ENCODE data around the gene PIP5K1C. TPM values are rescaled to one million over a fixed set of nuclear protein-coding genes. Genes with fewer than 3 reads are reported as not detected.

The PIP5K1C gene
- polyA plus RNA-seq, 1 donor (not counting 4 experiments of a cell fraction or from before 2014, with no cell fraction given), result 3.6 TPM

GRCh38 chr19:3725121-3725520 lies 24.9 kb upstream of the PIP5K1C start:
- dilution Hi-C loops (cut with MboI; ENCODE audit: extremely low pct_ligation_motif_present, low sequenced_read_pairs), result no loop called here

DNA sequence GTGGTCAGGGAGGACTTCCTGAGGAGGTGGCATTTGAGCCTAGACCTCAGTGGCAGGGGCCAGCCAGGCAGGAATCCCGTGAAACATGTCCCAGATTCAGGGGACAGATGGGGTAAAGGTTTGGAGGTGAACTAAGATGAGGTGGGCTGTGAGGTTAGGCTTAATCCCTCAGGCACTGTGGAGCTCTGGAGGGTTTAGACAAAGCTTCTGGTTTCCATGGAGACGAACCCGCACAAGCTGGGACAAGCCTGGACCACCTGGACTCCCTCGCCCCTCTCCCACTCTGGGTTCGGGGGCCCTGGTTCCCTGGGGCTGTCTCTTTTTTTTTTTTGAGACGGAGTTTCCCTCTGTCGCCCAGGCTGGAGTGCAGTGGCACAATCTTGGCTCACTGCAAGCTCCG lies 23.6 kb upstream of the PIP5K1C start:
- Histone ChIP-seq H3K4me1 (ENCODE audit: control insufficient read depth, extremely low read depth, insufficient read depth, low read length) (no peaks in the 10 kb centered on the region), H3K79me2 (ENCODE audit: control insufficient read depth, insufficient read depth, low read length) (no peaks in the 10 kb centered on the region), H4K20me1 (ENCODE audit: control insufficient read depth, extremely low read depth, insufficient read depth, low read length) (no peaks in the 10 kb centered on the region), H3K9me1 (ENCODE audit: control insufficient read depth, extremely low read depth, insufficient read depth, low read length) (no peaks in the 10 kb centered on the region), H3K27ac (ENCODE audit: control insufficient read depth, insufficient read depth, low read length) (no peak overlapping the region), H3K4me2 (ENCODE audit: control insufficient read depth, extremely low read depth, insufficient read depth, low read depth, low read length) (no peak overlapping the region), H3K9ac (ENCODE audit: control insufficient read depth, extremely low read depth, insufficient read depth, low read length) (no peak overlapping the region), H2AFZ (ENCODE audit: control insufficient read depth, low read length) (no peak overlapping the region), H3K27me3 (ENCODE audit: control insufficient read depth, extremely low read depth, insufficient read depth, low read length) (peaks cover 41% of the 10 kb centered on the region), H3K4me3 (ENCODE audit: control insufficient read depth in 2 of 3, extremely low read depth in 1 of 3, insufficient read depth in 2 of 3, low read depth in 1 of 3, low read length in 3 of 3) (no peak overlapping the region), H3K36me3 (ENCODE audit: control insufficient read depth in 2 of 2, extremely low read depth in 1 of 2, insufficient read depth in 2 of 2, low read length in 2 of 2) (no peaks in the 10 kb centered on the region), H3K9me3 (ENCODE audit: control insufficient read depth, low read depth, low read length) (no peaks in the 10 kb centered on the region)
- DNase-seq (ENCODE audit: low read depth, low spot score) (no peak), FAIRE-seq (no peak)
- TF ChIP-seq, protein P1, sequence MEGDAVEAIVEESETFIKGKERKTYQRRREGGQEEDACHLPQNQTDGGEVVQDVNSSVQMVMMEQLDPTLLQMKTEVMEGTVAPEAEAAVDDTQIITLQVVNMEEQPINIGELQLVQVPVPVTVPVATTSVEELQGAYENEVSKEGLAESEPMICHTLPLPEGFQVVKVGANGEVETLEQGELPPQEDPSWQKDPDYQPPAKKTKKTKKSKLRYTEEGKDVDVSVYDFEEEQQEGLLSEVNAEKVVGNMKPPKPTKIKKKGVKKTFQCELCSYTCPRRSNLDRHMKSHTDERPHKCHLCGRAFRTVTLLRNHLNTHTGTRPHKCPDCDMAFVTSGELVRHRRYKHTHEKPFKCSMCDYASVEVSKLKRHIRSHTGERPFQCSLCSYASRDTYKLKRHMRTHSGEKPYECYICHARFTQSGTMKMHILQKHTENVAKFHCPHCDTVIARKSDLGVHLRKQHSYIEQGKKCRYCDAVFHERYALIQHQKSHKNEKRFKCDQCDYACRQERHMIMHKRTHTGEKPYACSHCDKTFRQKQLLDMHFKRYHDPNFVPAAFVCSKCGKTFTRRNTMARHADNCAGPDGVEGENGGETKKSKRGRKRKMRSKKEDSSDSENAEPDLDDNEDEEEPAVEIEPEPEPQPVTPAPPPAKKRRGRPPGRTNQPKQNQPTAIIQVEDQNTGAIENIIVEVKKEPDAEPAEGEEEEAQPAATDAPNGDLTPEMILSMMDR (optimal IDR thresholded peaks at IDR 0.05 in 1 of 3, IDR thresholded peaks at IDR 0.05 in 1 of 3, conservative IDR thresholded peaks at IDR 0.05 in 1 of 3; ENCODE audit: extremely low read depth in 1 of 3, insufficient read depth in 2 of 3, low read length in 3 of 3), result no peak
- dilution Hi-C loops (cut with MboI; ENCODE audit: extremely low pct_ligation_motif_present, low sequenced_read_pairs), result no loop called here

More at GRCh38 chr19:3725121-3725520, 24.9 kb upstream of the PIP5K1C start:
- H3K27ac ChIP-seq (ENCODE audit: control insufficient read depth, insufficient read depth, low read length), result no peak overlapping the region
- H3K79me2 ChIP-seq (ENCODE audit: control insufficient read depth, insufficient read depth, low read length), result no peaks in the 10 kb centered on the region
- TF ChIP-seq EZH2 (IDR thresholded peaks at IDR 0.05; ENCODE audit: low read length), result no peak
- TF ChIP-seq, protein P1 (optimal IDR thresholded peaks at IDR 0.05 in 1 of 3, IDR thresholded peaks at IDR 0.05 in 1 of 3, conservative IDR thresholded peaks at IDR 0.05 in 1 of 3; ENCODE audit: extremely low read depth in 1 of 3, insufficient read depth in 2 of 3, low read length in 3 of 3), result no peak
- no peaks in the 10 kb centered on the region for H4K20me1 ChIP-seq (ENCODE audit: control insufficient read depth, extremely low read depth, insufficient read depth, low read length)
- no peaks in the 10 kb centered on the region for H3K9me3 ChIP-seq (ENCODE audit: control insufficient read depth, low read depth, low read length)
- H2AFZ ChIP-seq (ENCODE audit: control insufficient read depth, low read length), result no peak overlapping the region
- DNase-seq (ENCODE audit: low read depth, low spot score), result no peak
- H3K4me1 ChIP-seq (ENCODE audit: control insufficient read depth, extremely low read depth, insufficient read depth, low read length), result no peaks in the 10 kb centered on the region
- FAIRE-seq, result no peak
- no peak overlapping the region for H3K4me2 ChIP-seq (ENCODE audit: control insufficient read depth, extremely low read depth, insufficient read depth, low read depth, low read length)
- no peaks in the 10 kb centered on the region for H3K36me3 ChIP-seq (ENCODE audit: control insufficient read depth in 2 of 2, extremely low read depth in 1 of 2, insufficient read depth in 2 of 2, low read length in 2 of 2)
- peaks cover 36% of the 10 kb centered on the region for H3K27me3 ChIP-seq (ENCODE audit: control insufficient read depth, extremely low read depth, insufficient read depth, low read length)
- no peaks in the 10 kb centered on the region for H3K9me1 ChIP-seq (ENCODE audit: control insufficient read depth, extremely low read depth, insufficient read depth, low read length)
- H3K4me3 ChIP-seq (ENCODE audit: control insufficient read depth in 2 of 3, extremely low read depth in 1 of 3, insufficient read depth in 2 of 3, low read depth in 1 of 3, low read length in 3 of 3), result no peak overlapping the region
- no peak overlapping the region for H3K9ac ChIP-seq (ENCODE audit: control insufficient read depth, extremely low read depth, insufficient read depth, low read length)

All from keratinocyte (primary cell).